GM18868 (cell line): ENCODE data around the gene FLVCR1.

Experiments
- ATAC-seq: cut with Tn5 transposase; IDR thresholded peaks from one replicate; pipeline ENCODE4 v1.9.1; 2021; ENCODE audit warnings: mild to moderate bottlenecking, moderate library complexity; ENCODE audit not compliant: unreplicated experiment

FLVCR1 gene

DNA sequence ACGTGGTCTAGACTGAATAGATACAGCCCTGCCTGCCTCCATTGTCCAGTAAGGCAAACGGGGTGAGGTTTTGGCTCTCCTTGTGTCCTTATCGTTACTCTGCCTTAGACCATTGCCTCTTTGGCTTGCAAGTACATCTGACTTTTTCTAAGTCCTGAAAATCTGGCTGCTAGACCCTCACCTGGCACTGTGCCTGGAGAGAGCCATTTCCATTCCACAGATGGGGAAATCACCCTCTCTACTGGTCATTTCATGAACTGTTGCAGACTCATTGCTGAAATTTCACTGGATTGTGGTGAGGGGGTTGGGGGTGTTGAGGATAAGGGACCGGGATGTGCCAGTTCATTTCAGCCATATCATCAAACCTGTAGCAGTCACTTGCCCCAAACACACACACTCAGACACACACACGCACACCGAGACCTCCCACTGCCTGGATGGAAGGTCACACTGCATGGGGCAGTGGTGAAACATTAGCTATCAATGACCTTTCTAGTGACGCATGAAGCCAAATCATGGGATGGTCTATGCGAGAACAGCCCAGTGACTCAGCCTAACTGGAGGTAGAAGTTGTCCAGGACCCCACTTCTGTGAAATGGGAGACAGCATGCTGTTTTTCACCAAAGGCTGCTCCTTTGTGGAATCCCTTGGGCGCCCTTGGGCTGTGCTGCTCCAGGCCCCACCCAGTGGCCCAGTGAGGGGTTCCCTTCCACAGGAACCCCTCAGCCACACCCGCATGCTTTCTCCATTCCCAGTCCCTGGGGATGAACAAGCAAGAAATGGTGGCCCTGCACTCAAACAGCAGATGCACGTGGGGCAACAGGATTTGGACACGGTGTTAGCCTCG lies 57.4 kb downstream of the FLVCR1 start:
- no peak for ATAC-seq

DNA sequence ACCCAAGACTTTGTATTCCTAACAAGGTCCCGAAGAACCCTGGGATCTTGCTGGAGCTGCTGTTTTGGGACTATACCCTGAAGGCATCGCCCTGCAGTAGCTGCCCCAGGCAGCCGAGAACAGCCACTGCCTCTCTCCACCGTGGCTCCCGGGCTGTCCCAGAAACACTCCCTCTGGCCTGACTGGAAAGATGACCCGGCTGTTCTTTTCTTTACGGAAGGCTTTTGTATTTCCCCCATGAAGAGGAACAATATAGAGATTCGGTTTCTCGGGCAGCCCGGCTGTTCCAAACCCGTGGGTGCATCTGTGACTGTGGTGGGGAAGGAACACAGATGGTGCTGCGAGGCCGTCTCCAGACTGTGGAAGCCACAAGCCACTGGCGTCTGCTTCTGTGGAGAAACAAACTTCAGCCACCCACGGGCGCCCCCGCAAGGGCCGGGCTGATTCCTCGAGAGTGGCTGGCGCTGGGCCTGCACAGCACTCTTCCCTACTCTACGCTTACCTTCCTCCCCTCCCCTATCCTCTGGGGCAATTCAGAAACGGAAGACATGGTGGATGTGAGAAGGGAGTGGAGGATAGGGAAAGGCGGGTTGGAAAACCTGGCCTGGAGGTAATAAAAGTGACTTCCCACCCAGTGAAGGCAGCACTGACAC lies 58.5 kb downstream of the FLVCR1 start:
- ATAC-seq, result no peak

DNA sequence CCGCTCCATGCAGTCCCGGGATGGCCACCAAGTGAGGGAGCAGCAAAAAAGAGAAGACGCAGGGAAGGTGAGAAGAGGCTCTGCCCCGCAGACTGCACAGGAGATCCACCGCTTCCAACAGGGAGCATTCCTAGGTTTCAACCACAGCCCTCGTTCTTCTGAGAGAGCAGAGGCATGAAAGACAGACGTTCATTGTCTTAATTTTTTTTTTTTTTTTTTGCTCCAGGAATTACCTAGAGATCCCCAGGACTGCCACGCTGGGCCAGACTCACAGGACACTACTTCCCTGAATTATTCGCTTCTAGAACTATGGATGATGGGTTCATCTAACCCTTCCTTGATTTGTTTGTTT lies 59.0 kb downstream of the FLVCR1 start:
- no peak for ATAC-seq

DNA sequence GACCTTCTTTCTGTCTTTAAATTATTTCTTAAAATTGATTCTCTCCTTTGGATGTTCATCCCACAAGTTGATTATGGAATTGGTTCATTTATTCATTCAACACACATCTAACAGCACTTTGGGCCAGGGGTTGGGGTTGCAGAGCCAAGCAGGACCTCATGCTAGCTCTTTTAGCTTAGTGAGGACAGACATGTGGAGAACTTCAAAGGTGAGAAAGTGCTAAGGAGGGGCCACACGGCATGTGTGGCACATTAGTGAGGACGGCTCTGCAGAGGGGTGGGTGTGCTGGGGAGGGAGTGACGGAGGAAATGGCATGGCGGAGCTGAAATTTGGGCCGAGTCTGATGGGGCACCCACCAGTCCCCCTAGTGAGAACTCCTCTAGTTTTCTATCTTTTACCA lies 59.8 kb downstream of the FLVCR1 start:
- ATAC-seq, result no peak

DNA sequence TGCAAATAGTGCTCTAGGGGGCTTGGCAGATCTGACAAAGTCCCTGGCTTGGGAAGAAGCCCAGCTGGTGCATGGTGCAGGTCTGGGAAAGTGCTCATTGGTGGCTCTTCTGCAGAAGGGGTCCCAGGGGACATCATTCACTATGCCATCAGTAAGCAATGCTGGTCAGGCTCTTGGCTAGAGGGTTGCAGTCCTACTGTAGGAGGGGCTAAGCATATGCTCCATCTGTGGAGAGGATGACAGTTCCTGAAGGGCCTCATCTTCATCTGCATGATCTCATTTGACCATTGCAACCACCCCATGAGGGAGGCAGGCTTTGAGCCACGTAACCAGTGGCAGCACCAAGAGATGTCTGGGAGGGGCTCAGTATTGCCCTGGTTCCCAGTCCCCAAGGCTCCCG lies 60.7 kb downstream of the FLVCR1 start:
- ATAC-seq, result no peak

DNA sequence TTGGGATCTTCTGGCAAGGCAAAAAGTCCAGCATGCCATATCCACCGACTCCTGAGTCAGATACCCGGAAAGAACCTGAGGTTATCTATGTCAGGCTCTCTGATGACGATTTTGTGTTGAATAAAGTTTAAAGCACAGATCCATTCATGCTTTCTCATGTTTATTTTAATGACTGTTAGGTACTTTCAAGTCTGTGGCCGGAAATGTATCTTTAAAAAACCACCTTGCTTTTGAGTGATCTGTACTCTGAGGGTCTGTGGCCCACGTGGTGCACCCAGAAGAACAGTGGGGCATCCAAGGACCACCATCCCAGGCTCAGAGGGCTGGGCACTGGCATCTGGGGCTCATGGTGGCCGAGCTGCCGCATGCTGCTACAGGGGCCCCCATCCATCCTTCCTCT lies 62.2 kb downstream of the FLVCR1 start:
- ATAC-seq, result peak; percentile 69

DNA sequence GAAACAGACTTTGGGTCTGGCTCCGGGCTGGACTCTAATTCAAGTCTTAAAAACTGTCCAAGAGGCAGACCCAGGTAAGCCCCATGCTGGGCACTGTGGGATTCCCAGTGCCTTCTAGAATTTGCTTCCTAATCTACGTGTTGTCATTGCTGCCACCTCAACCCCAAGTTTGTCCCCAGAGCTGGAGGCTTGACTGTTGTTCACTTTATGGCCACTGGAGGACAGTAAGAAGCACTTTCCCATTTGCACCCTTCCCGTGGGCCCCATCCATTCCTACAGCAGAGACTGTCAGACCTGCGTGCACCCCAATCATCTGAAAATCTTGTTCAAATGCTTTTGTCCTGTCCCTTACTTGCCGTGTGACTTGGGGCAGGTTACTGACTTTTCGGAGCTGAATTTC lies 62.8 kb downstream of the FLVCR1 start:
- no peak for ATAC-seq

DNA sequence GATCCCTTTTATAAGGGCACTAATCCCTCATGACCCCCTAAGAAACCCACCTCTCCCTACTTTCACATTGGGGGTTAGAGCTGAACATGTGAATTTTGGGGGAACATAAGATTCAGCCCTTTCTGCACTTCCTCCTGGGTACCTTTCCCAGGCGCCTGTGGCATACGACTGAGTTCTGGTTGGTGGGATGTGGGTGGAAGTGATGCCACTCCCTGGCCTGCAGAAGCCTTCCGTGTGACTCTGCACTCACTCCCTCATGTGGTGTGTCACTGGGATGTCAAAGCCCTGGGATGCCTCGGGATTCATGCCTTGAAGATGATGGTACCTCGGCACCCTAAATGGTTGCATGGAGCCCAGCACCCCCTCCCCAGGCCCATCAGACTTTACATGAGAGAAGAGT lies 63.9 kb downstream of the FLVCR1 start:
- no peak for ATAC-seq

DNA sequence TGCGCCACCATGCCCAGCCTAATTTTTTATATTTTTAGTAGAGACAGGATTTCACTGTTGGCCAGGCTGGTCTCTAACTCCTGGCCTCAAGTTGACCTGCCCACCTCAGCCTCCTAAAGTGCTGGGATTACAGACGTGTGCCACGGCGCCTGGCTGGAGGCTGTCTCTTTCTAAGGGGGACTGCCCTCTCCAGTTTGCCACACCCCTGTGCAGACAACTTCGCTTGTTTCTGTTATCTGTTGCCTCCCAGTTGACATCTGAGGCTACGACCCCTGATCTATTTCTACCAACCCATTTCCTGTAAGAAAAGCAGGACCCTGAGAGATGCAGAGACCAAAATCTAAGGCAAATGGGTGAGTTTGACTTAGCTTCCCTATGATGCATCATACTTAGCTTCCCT lies 68.3 kb downstream of the FLVCR1 start:
- ATAC-seq, result no peak

DNA sequence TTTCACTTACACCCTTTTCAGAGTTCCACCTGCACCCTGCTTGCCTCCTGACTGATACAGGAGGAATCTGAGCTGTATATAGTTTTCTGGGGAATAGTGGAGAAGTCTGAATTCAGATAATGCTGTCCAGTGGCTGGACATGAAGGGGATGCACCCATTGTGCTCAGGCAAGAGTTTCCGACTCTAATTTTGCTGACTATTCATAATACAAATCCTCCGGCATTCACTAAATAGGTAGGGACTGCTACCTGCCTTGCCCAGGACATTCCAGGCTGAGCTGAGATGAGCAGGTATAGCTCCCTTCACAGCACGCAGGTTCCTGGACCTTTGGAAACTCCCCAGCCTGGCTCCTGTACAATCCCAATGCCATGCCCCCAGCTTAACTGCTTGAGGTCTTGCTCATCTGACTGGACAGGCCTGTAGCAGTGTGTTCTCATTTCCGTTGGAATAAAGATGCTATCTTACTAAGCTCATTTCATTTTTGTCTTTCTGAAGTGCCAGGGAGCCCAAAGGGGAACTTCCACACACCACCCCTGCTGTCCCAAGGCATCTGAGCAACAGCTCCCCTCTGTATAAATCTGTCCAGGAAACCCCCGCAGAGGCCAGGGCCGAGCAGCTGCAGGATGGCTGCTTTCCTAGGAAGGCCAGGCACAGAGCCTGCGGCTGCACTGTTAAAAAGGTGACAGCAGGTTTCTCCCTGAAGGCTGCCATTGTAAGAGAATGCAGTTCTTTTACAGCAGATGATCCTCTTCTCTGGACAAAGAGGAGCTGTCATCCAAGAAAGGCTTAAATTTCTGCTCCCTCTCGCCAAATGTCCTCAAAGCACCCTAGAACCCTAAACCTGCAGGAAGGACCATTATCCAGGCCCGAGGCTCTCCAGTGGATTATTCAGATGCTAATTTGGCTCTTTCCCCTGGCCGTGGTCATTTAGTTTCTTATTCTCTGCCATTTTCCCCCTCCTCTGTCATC lies 70.5 kb downstream of the FLVCR1 start:
- ATAC-seq, result peak; percentile 89

DNA sequence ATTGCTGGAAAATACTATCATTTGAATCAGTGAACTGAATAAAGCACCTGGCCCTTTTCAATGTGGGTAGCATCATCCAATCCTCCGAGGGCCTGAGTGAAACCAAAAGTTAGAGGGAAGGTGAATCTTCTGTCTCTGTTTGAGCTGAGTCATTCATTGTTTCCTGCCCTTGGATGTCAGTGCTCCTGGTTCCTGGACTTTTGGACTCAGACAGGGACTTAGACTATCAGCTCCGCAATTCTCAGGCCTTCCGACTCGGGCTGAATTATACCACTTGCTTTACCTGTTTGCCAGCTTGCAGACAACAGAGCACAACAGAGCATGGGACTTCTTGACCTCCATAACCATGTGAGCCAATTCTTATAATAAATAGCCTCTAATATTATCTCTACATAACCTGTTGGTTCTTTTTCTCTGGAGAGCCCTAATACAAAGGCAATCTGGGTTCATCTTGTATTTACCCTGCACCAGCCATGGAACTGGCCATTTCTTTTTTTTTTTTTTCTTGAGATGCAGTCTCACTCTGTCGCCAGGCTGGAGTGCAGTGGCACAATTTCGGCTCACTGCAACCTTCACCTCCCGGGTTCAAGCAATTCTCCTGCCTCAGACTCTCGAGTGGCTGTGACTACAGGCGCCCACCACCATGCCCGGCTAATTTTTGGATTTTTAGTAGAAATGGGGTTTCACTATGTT lies 73.1 kb downstream of the FLVCR1 start:
- ATAC-seq, result peak; percentile 48

DNA sequence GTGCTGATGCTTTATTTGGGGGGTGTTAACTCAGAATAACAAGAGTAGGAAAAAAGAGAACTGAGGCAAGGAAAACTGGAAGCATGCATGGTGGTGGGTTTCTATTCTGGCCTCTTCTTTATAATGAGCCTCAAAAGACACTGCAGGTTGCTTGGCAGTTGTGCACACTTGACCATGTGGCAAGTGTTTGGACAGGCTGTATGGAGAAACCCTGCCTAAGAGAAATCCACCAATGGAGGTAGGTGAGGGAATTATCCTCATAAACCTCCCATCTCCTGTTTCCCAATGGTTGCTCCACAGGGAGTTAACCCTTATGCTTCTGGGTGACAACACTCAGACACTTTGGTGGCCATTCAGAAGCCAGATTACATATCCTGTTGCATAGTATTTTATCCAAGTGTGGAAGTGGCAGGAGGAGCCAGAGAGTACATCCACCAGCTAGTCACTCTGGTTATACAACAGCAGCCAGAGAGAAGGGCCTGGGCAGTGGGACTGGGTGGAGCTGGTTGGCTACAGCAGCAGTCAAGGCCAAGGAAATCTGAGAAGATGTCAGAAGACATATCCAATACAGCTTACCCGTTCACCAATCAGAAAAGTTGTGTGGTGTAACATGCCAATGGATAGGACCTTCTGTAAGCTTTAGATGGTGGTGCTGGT lies 75.9 kb downstream of the FLVCR1 start:
- no peak for ATAC-seq

DNA sequence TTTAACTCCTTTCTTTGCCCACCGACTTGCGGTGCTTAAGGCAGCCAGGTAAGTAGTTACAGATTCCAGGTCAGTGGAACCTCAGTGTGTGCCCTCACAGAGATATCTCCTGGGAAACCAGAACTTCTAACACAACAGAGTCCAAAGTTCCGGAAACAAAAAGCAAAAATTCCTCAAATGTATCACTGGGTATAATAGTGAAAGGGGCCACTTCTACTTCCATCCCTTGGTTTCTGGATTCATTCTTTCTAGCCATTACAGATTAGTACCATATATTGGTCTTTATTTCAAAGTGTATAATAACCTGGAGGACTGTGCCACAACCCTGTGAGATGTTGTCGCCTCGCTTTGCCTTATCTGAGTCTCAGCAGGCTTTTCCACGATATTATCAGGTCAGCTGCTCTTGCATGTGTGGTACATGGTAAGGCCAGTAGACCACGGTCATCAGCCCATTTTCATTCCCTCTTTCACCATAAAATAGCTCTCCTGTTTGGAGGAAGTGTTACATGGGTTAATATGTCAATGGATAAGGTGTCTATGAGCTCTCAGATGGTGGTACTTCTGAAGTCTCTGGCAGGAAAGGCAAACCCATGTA lies 77.4 kb downstream of the FLVCR1 start:
- no peak for ATAC-seq

DNA sequence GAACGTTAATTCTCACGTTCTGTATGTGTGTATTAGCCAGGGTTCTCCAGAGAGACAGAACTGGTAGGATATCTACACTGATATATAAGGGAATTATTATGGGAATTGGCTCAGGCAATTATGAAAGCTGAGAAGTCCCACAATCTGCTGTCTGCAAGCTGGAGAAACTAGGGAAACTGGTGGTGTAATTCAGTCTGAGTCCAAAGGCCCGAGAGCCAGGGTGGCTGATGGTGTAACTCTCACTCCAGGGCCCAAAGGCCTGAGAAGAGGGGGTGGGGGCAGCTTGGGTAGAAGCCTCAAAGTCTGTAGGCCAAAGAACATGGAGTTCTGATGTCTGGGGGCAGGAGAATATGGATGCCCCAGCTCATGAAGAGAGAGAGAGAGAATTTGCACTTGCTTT lies 79.0 kb downstream of the FLVCR1 start:
- no peak for ATAC-seq

DNA sequence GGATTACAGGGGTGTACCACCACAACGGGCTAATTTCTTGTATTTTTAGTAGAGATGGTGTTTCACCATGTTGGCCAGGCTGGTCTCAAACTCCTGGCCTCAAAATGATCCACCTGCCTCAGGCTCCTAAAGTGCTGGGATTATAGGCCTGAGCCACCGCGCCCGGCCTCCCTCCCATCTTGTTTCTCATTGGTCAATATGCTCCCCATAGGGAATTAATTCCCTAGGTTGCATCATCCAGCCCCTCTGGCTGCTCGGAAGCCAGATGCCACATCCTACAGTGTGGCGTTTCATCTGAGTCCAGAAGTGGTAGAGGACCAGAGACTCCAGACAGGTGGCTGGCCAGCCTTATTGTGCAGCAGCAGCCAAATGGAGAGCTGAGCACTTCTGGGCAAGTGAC lies 80.8 kb downstream of the FLVCR1 start:
- no peak for ATAC-seq

DNA sequence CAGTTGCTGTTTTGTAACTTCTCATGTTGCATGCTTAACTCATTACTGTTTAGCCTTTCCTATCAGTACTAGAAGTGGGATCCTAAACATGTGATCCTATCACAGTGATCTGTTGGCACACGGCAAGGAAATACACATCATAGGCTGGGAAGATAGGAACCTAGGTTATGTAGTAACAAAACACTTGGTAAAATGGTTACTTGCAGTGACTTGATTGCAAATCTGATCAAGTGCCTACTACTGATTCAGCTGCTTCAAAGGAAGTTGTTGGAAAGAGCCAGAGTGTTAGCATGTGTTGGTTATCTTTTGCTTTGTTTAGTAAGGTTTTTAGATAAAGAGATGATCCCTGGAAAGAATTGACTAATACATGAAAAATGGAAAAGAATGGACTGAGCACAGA lies 83.4 kb downstream of the FLVCR1 start:
- ATAC-seq, result no peak

DNA sequence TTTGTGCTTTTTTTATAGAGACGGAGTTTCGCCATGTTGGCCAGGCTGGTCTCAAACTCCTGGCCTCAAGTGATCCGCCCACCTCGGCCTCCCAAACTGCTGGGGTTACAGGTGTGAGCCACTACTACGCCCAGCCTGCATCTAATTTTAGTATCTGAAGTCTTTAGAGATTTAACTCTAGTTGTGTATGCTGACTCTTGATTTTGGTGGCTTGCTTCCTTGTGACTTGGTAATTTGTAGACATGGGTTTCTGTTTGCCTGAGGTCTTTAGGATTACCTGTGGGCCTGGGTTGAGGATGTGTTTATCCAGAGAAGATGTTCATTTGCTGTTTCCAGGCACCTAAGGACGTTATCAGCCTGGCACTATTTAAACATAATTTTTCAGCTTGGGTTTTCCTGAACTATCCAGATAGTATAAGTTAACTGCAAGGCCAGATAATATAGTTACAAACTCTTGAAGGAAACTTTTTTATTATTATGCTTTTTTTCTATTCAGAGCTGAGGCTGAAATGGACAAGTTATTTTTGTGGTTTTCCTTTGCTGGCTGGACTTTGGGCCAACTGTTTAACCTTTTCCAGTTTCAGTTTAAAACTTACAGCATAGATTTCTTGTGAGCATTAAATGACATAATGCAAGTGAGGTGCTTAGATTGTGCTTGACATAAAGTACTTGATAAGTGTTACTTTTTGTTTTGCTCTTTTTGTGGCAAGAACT lies 84.8 kb downstream of the FLVCR1 start:
- no peak for ATAC-seq

DNA sequence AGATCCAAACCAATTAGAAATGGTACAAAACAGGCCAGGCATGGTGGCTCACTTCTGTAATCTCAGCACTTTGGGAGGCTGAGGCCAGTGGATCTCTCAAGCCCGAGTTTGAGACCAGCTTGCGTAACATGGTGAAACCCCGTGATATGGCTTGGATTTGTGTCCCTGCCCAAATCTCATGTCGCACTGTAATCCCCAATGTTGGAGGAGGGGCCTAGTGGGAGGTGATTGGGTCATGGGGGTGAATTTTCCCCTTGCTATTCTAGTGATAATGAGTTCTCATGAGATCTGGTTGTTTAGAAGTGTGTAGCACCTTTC lies 85.3 kb downstream of the FLVCR1 start:
- no peak for ATAC-seq

DNA sequence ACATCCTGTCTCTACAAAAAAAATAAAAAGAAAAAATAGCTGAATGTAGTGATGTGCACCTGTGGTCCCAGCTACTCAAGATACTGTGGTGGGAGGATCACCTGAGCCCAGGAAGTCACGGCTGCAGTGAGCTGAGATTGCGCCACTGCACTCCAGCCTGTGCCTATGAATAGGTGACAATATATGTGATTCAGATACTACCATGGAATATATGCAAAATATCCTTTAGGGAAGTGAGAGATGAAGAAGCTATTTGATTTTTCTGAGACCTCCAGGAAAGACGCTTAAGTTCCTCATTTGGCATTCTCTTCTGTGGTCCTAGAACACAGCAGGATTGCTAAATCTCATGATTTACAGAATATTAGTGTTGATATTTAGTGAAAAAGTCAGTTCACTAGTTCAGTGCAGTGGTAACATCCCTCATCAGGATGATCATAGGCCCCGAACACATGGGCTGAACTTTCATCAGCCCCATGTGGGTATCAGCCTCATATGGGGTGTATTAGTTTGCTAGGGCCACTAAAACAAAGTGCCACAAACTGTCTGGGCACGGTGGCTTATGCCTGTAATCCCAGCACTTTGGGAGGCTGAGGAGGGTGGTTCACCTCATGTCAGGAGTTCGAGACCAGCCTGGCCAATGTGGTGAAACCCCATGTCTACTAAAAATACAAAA lies 86.3 kb downstream of the FLVCR1 start:
- peak; percentile 49 for ATAC-seq
